Inflammatory macrophage treated with lipopolysaccharide for 1 hour (primary cell): ENCODE results near the gene CDH3.

ENCODE experiments used
- DNase-seq, 2 donors: peaks; one replicate each; pipeline ENCODE4 v3.0.0-alpha.2; 2020 to 2022

Gene CDH3

DNA sequence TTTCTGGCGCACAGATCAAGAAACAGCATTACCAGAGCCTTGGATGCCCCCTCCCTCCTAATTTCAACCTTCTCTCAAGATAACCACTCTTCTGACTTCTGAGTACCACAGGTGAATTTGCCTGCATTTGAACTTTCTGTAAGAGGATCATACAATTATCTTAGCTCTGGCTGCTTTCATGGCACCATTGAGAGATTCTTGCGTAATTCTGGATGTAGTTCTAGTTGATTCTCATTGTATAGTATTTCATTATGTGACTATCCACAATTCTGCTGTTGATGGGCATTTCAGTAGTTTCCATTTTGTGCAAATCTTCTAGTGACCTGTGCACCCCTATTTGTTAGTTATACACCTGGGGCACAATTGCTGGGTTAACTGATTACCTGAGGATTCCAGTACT is 7.5 kb downstream of the CDH3 start:
- no peak for DNase-seq

DNA sequence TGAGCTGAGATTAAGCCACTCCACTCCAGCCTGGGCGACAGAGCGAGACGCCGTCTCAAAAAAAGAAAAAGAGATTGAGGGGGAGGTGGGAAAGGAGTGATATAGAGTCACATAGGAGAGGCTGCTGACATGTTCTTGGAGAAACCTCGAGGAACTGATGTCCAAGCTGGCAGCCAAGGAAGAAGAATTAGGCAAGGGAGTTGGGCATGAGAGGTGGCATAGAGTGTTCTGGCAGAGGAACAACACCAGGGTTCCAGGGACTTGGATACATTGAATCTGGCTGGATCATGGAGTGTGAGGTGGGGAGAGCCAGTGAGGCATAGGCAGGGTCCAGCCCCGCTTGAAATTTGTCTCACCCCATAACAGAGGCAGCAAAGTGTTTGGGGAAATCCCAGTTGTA is 10.7 kb downstream of the CDH3 start:
- DNase-seq, result no peak

GRCh38 chr16:68656751-68657150 is 11.6 kb downstream of the CDH3 start:
- DNase-seq, result no peak

- no peak for DNase-seq
These were observed 13.3 kb downstream of the CDH3 start for GRCh38 chr16:68658341-68658973.

DNA sequence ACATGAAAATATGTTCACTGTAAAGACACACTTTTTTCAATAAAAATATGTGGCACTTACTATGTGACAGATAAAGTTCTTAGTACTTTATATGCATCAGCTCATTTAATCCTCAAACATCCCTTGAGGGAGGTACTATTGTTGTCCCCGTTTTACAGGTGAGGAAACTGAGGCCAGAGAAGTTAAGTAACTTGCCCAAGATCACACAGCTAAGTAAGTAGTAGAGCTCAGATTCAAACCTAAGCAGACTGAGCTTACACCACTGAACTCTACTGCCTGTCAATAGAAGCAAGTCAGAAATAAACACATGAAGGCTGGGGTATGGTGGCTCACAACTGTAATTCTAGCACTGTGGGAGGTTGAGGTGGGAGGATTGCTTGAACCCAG is 13.9 kb downstream of the CDH3 start:
- DNase-seq, result no peak

GRCh38 chr16:68659412-68660358 is 14.6 kb downstream of the CDH3 start:
- DNase-seq, result no peak

DNA sequence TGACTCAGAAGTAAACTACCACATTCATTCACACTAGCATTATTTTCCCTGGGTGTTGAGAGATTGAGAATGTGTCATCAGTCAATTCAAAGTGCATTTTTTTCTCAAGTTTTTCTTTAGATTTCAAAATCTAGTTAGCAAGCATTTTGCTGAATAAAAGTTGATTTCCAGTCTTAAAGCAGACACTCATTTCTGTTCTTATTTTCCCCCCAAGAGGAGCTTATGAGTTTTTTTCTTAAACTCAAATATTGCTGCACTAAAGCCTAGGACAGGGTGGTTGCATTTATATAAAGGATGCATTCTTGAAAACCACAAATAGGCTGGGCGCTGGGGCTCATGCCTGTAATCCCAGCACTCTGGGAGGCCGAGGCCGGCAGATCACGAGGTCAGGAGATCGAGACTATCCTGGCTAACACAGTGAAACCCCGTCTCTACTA is 15.3 kb downstream of the CDH3 start:
- DNase-seq, result no peak

DNA sequence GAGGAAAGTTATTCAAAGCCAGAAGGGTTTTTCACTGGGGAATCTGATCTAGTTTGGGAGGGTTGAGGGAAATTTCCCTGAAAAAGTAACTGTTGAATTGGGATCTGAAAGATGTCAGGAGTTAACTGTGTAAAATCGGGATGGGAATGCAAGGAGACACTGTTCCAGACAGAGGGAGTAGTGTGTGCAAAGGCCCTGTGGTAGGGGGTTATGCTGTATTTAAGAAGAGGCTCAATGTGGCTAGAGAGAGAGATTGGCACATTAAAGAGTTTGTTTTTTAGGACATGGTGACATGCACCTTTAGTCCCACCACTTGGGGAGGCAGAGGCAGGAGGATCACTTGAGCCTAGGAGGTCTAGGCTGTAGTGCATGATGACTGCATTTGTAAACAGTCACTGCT is 16.9 kb downstream of the CDH3 start:
- no peak for DNase-seq

GRCh38 chr16:68664297-68664696 is 19.2 kb downstream of the CDH3 start:
- DNase-seq, result no peak

DNA sequence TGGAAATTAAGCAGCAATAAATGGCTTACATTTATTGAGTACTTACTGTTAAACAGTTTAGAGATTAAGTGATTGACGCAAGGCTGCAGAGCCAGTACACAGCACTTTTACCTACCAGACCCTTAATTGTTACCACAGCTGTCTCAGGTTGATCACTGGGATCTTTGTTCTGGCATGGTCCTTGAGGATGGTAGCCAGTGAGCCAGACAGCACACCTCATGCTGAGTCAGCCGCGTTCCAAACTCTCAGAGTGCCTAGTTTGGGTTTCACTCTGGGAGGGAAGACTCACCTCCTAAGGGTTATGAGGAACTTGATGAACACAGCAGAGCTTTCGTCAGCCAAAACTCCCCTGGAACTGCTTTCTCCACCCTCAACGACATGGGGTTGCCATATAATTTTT is 20.4 kb downstream of the CDH3 start:
- no peak for DNase-seq

- DNase-seq, result no peak
These were observed 23.2 kb downstream of the CDH3 start for GRCh38 chr16:68668266-68668665.

GRCh38 chr16:68676113-68676860 is 31.2 kb downstream of the CDH3 start:
- no peak for DNase-seq

- no peak for DNase-seq
These were observed 35.9 kb downstream of the CDH3 start for GRCh38 chr16:68681038-68681437.

GRCh38 chr16:68685685-68686478 is 40.8 kb downstream of the CDH3 start:
- no peak for DNase-seq

DNA sequence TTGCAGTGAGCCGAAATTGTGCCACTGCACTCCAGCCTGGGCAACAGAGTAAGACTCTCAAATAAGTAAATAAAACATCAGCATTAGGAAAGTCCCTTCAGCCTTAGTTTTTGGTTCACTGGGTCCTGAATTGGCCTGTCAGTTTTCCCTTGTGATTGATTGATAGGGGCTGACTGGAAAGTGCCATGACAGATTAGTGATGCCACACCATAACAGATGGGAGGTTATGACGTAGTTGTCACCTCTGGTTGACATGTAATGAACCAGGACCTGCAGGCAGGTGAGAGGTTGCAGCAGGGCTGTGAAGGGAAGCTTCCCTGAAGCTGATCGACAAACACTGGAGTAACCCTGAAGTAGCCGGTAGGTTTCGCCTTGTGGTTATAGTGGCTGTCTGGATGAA is 41.8 kb downstream of the CDH3 start:
- no peak for DNase-seq

GRCh38 chr16:68689921-68690320 is 44.8 kb downstream of the CDH3 start:
- DNase-seq, result no peak

GRCh38 chr16:68695575-68695974 is 50.5 kb downstream of the CDH3 start:
- DNase-seq, result no peak

GRCh38 chr16:68696514-68696913 is 51.4 kb downstream of the CDH3 start:
- no peak for DNase-seq

GRCh38 chr16:68698091-68698490 is 53.0 kb downstream of the CDH3 start:
- no peak for DNase-seq

GRCh38 chr16:68700120-68700519 is 55.0 kb downstream of the CDH3 start:
- peak; percentile 33 to 56 for DNase-seq

DNA sequence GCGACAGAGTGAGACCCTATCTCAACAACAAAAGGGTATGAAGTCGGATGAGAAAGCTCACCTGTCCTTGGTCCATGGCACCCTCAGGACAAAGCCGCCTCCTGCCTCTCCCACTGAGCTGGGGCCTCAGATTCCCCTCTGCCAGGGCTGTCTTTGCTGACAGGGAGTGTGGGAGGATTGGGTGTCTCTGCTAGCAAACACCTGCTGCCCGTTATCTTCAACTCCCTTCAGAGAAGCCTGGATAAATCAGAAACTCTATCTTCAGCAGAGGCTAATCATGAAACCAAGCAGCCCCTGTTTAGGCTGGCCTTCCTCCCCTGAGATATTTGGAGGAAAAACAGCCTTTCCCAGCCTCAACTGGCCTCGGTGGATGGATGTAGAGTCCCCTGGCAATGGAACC is 55.7 kb downstream of the CDH3 start:
- DNase-seq, result no peak

GRCh38 chr16:68704232-68704867 is 59.2 kb downstream of the CDH3 start:
- DNase-seq, result peak; percentile 54 to 68
